Heart right ventricle (tissue), 16 donors: ENCODE results near the gene MTG2. TPM values are rescaled to one million over a fixed set of nuclear protein-coding genes. Genes with fewer than 3 reads are reported as not detected.

Experiments
- ATAC-seq, 8 donors: fragments of 200-7000 bp; cut with Tn5 transposase; one replicate each; pipeline ENCODE4 v1.9.1; 2020; ENCODE audit warnings: mild to moderate bottlenecking in 8 of 8, moderate library complexity in 8 of 8, moderate number of reproducible peaks in 1 of 8
- DNase-seq, 2 donors: peaks; one replicate each; pipeline ENCODE4 v3.0.0-alpha.2; 2020
- H3K27ac ChIP-seq, 10 donors: fragments of 200-600 bp; sonication (generic) in 2 of 10; one replicate each; pipeline versions ENCODE4 v1.5.0 to v1.8.0; 2020 to 2022; ENCODE audit warnings: mild to moderate bottlenecking in 3 of 10
- H3K27me3 ChIP-seq, 7 donors: fragments of 200-600 bp; one replicate each; pipeline ENCODE4 v1.8.0; 2021 to 2022; ENCODE audit warnings: mild to moderate bottlenecking in 2 of 7
- H3K36me3 ChIP-seq, 9 donors: fragments of 200-600 bp; sonication (generic) in 1 of 9; one replicate each; pipeline versions ENCODE4 v1.5.0 to v1.8.0; 2020 to 2022; ENCODE audit warnings: mild to moderate bottlenecking in 2 of 9
- H3K4me1 ChIP-seq, 9 donors: fragments of 200-600 bp; sonication (generic) in 1 of 9; one replicate each; pipeline versions ENCODE4 v1.5.0 to v1.8.0; 2020 to 2022; ENCODE audit warnings: mild to moderate bottlenecking in 4 of 9
- H3K4me3 ChIP-seq, 10 donors: fragments of 200-600 bp; sonication (generic) in 2 of 10; one replicate each; pipeline versions ENCODE4 v1.5.0 to v1.8.0; 2020 to 2022; ENCODE audit warnings: mild to moderate bottlenecking in 7 of 10, moderate library complexity in 2 of 10
- H3K9me3 ChIP-seq, 11 donors: fragments of 200-600 bp in 10 of 11; sonication (generic) in 2 of 11; one replicate each; pipeline versions ENCODE4 v1.5.0 to v1.8.0; 2013 to 2022; ENCODE audit warnings: mild to moderate bottlenecking in 2 of 11, control low read depth in 1 of 11, moderate library complexity in 1 of 11
- CTCF ChIP-seq, 9 donors: fragments of 200-600 bp; sonication (generic) in 2 of 9; IDR thresholded peaks; one replicate each; pipeline versions ENCODE4 v1.5.0 to v1.8.0; 2021 to 2022; ENCODE audit warnings: antibody characterized with exemption in 9 of 9, mild to moderate bottlenecking in 5 of 9, moderate library complexity in 1 of 9
- WGBS, 2 donors: extraction: QIAGEN DNeasy Blood & Tissue Kit; methylation state at CpG; one replicate each; pipeline ENCODE4 v1.1.7; 2013; ENCODE audit warnings: inconsistent platforms in 1 of 2; 5-methylcytosine and 5-hydroxymethylcytosine counted together
- intact Hi-C, 10 donors: fragments of 100-400 bp; cut with DNase I; formaldehyde crosslinking; loops; one replicate each; pipeline versions ENCODE4 v1.11.1 to v1.14.2; 2022
- polyA plus RNA-seq, 2 donors: library from polyadenylated mRNA; stranded (reverse); fragments of 200-250 nt; gene quantifications; one replicate each; pipeline ENCODE4 v1.2.3, GENCODE V29; 2013
- total RNA-seq, 10 donors: library from RNA; stranded (reverse); fragmentation: NEBNext Ultra II Directional in 3 of 10; extraction: Animal tissue kit (Norgen Biotek cat#: 25700) in 3 of 10; gene quantifications; one replicate each; pipeline versions ENCODE4 v1.2.1 to v1.2.4, GENCODE V29; 2021 to 2023
- donor health status: Arrhythmogenic right ventricular cardiomyopathy.
- donor health status: ischemic (EF 13 %, LVEDD 7.1; RV severe dilation, severe dysfunction).
- donor health status: healthy with polysubstance abuse.
- donor health status: DM: no; HTN: yes; CAD: no.
- donor health status: DM: no; HTN: no; CAD: no.
- donor health status: ischemic (EF 25% LVEDD 6.9; RV normal size, moderate dysfunction).
- donor health status: ischemic (EF 25% LVEDD 5.7; RV mildly dilated, moderate dysfunction).
- donor health status: healthy.
- donor health status: DM: yes; HTN: yes; CAD: no.
- donor health status: Ischemic cardiomyopathy.
- donor health status: ischemic (EF 35%, LVEDD 5.7; RV mildly dilated, moderate dysfunction).
- donor health status: nonischemic (EF 11% LVEDD 7.7; RV severe dilation, severe dysfunction).
- donor health status: DM: yes; HTN: yes; CAD: no.
- donor health status: PGD.
- donor health status: ischemic (EF 29% LVEDD 5.4; RV normal size, mild dysfunction).
- donor health status: nonischemic (EF 23%, LVEDD 6.1; RV moderate dilation, normal function).

Gene MTG2
- total and polyA plus RNA-seq, 12 donors: 21.5 to 55.5 (median 28.2) TPM

- no peak for TF ChIP-seq CTCF (IDR thresholded peaks at IDR 0.05)
- ATAC-seq: no peak
- no peaks in the 10 kb centered on the region for H3K9me3 ChIP-seq
- 95 to 96% methylated on average over 38 of the region's 38 CpGs for WGBS, 2 donors
- no peaks in the 10 kb centered on the region for H3K4me1 ChIP-seq
- intact Hi-C loops: no loop called here
- H3K27ac ChIP-seq: no peak overlapping the region
- H3K36me3 ChIP-seq: peaks cover 0 to 83% (median 35%) of the 10 kb centered on the region in 9 donors
- DNase-seq: peak in 1 of 2 donors; percentile 8
- no peaks in the 10 kb centered on the region for H3K27me3 ChIP-seq
- no peak overlapping the region for H3K4me3 ChIP-seq
Measured at GRCh38 chr20:62200491-62201172, 17.8 kb downstream of the MTG2 start.

- TF ChIP-seq CTCF (IDR thresholded peaks at IDR 0.05): no peak
- DNase-seq (peak in 1 of 2 donors; percentile 6), ATAC-seq (peak in 3 of 8 donors; percentile 26 to 42 (median 37))
- no peaks in the 10 kb centered on the region for H3K27me3 ChIP-seq
- intact Hi-C loops: no loop called here
- WGBS, 2 donors: 83 to 85% methylated on average over 38 of the region's 38 CpGs
- H3K27ac ChIP-seq: no peak overlapping the region
- no peaks in the 10 kb centered on the region for H3K4me1 ChIP-seq
- no peaks in the 10 kb centered on the region for H3K9me3 ChIP-seq
- no peak overlapping the region for H3K4me3 ChIP-seq
- peaks cover 0 to 78% (median 35%) of the 10 kb centered on the region in 9 donors for H3K36me3 ChIP-seq
Measured at GRCh38 chr20:62201173-62202082, 18.6 kb downstream of the MTG2 start.

- no peak overlapping the region for H3K4me3 ChIP-seq
Measured at GRCh38 chr20:62202083-62202395, 19.2 kb downstream of the MTG2 start.

More at GRCh38 chr20:62202083-62202395, 19.2 kb downstream of the MTG2 start:
- TF ChIP-seq CTCF (IDR thresholded peaks at IDR 0.05): no peak
- H3K9me3 ChIP-seq: no peaks in the 10 kb centered on the region
- no peaks in the 10 kb centered on the region for H3K27me3 ChIP-seq
- intact Hi-C loops: no loop called here
- no peaks in the 10 kb centered on the region for H3K4me1 ChIP-seq
- peak in 1 of 2 donors; percentile 3 for DNase-seq
- peaks cover 0 to 72% (median 35%) of the 10 kb centered on the region in 9 donors for H3K36me3 ChIP-seq
- no peak for ATAC-seq
- WGBS, 2 donors: 57 to 94% methylated on average over 5 of the region's 5 CpGs
- H3K27ac ChIP-seq: no peak overlapping the region
